GM12864 (cell line): ENCODE results near the gene RNF10.
A peak's percentile ranks its signal among the peaks of the same experiment; 100 is the strongest.

Experiments
- DNase-seq: peaks from one replicate; pipeline ENCODE4 v3.0.0-alpha.2; 2011; ENCODE audit warnings: low read depth
- H3K4me3 ChIP-seq: 2 replicates; pipeline ENCODE4 v1.5.1; 2011; ENCODE audit warnings: mild to moderate bottlenecking, low read depth, low read length, control low read depth
- CTCF ChIP-seq: IDR thresholded peaks from 2 replicates; pipeline ENCODE4 v1.5.1; 2011; ENCODE audit warnings: low read depth, mild to moderate bottlenecking, moderate library complexity, low read length, control low read depth, inconsistent platforms; ENCODE audit errors: missing control alignments

The RNF10 gene

GRCh38 chr12:120580787-120581723 lies 46.9 kb downstream of the RNF10 start, which contains the start of gene POP5:
TSS of gene POP5 (minus strand) at chr12:120581402. CDS start at chr12:120581362, 40 bp downstream.
- no peak for TF ChIP-seq CTCF
- H3K4me3 ChIP-seq, result peak within 1 kb of the TSS; percentile 89
- DNase-seq, result peak; percentile 98

- peak overlapping the region; percentile 89 for H3K4me3 ChIP-seq
- TF ChIP-seq CTCF, result no peak
Observed at GRCh38 chr12:120581998-120582397, 47.8 kb downstream of the RNF10 start.

GRCh38 chr12:120583478-120584030 lies 49.4 kb downstream of the RNF10 start:
- TF ChIP-seq CTCF, result peak; percentile 96
- H3K4me3 ChIP-seq, result peak overlapping the region; percentile 12; the same call in 1 of the 2 replicates
- peak; percentile 22 for DNase-seq

More at GRCh38 chr12:120581998-120582397, 47.8 kb downstream of the RNF10 start:
- DNase-seq, result no peak

GRCh38 chr12:120584343-120585149 lies 50.4 kb downstream of the RNF10 start:
- H3K4me3 ChIP-seq, result peak overlapping the region; percentile 27
- DNase-seq, result no peak
- peak; percentile 36 for TF ChIP-seq CTCF

GRCh38 chr12:120586206-120586605 lies 52.0 kb downstream of the RNF10 start:
- TF ChIP-seq CTCF, result no peak
- DNase-seq, result no peak
- H3K4me3 ChIP-seq, result no peak overlapping the region

- no peak for TF ChIP-seq CTCF
- no peak overlapping the region for H3K4me3 ChIP-seq
- no peak for DNase-seq
Observed at GRCh38 chr12:120586860-120587259, 52.7 kb downstream of the RNF10 start.
